HepG2 (cell line): Measurements from ENCODE around the gene LHPP. TPM values are rescaled to one million over a fixed set of nuclear protein-coding genes. Genes with fewer than 3 reads are reported as not detected.

Experiments used
- ARID2 ChIP-seq: sonication (generic); formaldehyde crosslinking; IDR thresholded peaks from 2 replicates; pipeline ENCODE4 v1.8.1; 2022; ENCODE audit warnings: mild to moderate bottlenecking, missing genetic modification reagents, borderline replicate concordance
- ARID4A ChIP-seq: sonication (generic); formaldehyde crosslinking; IDR thresholded peaks from 2 replicates; pipeline ENCODE4 v1.5.0; 2020; ENCODE audit warnings: mild to moderate bottlenecking, missing genetic modification reagents, borderline replicate concordance
- ATF7 ChIP-seq, 2 experiments: fragments of 450-650 bp in 1 of 2; sonication (generic) in 1 of 2; formaldehyde crosslinking in 1 of 2; IDR thresholded peaks; 2 replicates each; pipeline versions ENCODE4 v1.4.0 to v1.6.1; 2016 to 2020; ENCODE audit warnings: antibody characterized with exemption in 1 of 2, mild to moderate bottlenecking in 1 of 2, missing genetic modification reagents in 1 of 2
- KAT2B ChIP-seq: fragments of 150-350 bp; IDR thresholded peaks from 2 replicates; pipeline ENCODE4 v1.6.1; 2014; ENCODE audit warnings: low read depth, low read length, borderline replicate concordance
- MAZ ChIP-seq, 2 experiments: sonication (generic) in 1 of 2; formaldehyde crosslinking in 1 of 2; IDR thresholded peaks; 2 replicates each; pipeline versions ENCODE4 v1.5.0 to v1.6.1; 2012 to 2020; ENCODE audit warnings: low read depth in 2 of 2, mild to moderate bottlenecking in 2 of 2, borderline replicate concordance in 1 of 2, improper control_type of control experiment in 1 of 2, low read length in 1 of 2, missing genetic modification reagents in 1 of 2, moderate library complexity in 1 of 2
- SALL1 ChIP-seq: sonication (generic); formaldehyde crosslinking; IDR thresholded peaks from 2 replicates; pipeline ENCODE4 v1.8.0; 2022; ENCODE audit warnings: mild to moderate bottlenecking, missing genetic modification reagents
- SOX6 ChIP-seq, 2 experiments: fragments of 450-650 bp in 1 of 2; sonication (generic) in 1 of 2; formaldehyde crosslinking in 1 of 2; IDR thresholded peaks; 2 replicates each; pipeline versions ENCODE4 v1.4.0 to v1.6.1; 2017 to 2020; ENCODE audit warnings: antibody characterized with exemption in 1 of 2, mild to moderate bottlenecking in 1 of 2, missing genetic modification reagents in 1 of 2
- ZMAT3 ChIP-seq: sonication (generic); formaldehyde crosslinking; conservative IDR thresholded peaks from 2 replicates; pipeline ENCODE4 v1.7.0; 2021; ENCODE audit warnings: missing genetic modification reagents
- ZMYM4 ChIP-seq: sonication (generic); formaldehyde crosslinking; IDR thresholded peaks from 2 replicates; pipeline ENCODE4 v1.8.1; 2023; ENCODE audit warnings: mild to moderate bottlenecking, missing genetic modification reagents
- ZNF430 ChIP-seq: sonication (generic); formaldehyde crosslinking; IDR thresholded peaks from 2 replicates; pipeline ENCODE4 v1.9.0; 2021; ENCODE audit warnings: mild to moderate bottlenecking, missing genetic modification reagents
- ZNF512 ChIP-seq: sonication (generic); formaldehyde crosslinking; IDR thresholded peaks from 2 replicates; pipeline ENCODE4 v1.4.0; 2020; ENCODE audit warnings: mild to moderate bottlenecking, missing genetic modification reagents
- ZNF512B ChIP-seq: sonication (generic); formaldehyde crosslinking; IDR thresholded peaks from 2 replicates; pipeline ENCODE4 v1.5.1; 2020; ENCODE audit warnings: missing genetic modification reagents, mild to moderate bottlenecking, borderline replicate concordance
- ZNF687 ChIP-seq: sonication (generic); formaldehyde crosslinking; IDR thresholded peaks from 2 replicates; pipeline ENCODE4 v1.5.1; 2020; ENCODE audit warnings: mild to moderate bottlenecking, missing genetic modification reagents, moderate library complexity
- ZNF746 ChIP-seq: sonication (generic); formaldehyde crosslinking; IDR thresholded peaks from 2 replicates; pipeline ENCODE4 v1.8.0; 2022; ENCODE audit warnings: mild to moderate bottlenecking, missing genetic modification reagents
- polyA plus RNA-seq, 8 experiments: library from polyadenylated mRNA; depleted of rRNA in 3 of 8; stranded (reverse) in 7 of 8; unstranded in 1 of 8; fragments of >200 nt; fragmentation: Illumina TruSeq in 4 of 8; extraction: Trizol in 4 of 8; gene quantifications; 2 replicates each; pipeline versions ENCODE4 v1.2.1 to v1.2.3, GENCODE V29; 2011 to 2016; ENCODE audit warnings: low read depth in 4 of 8, missing spikeins in 1 of 8, mixed read lengths in 1 of 8; ENCODE audit not compliant: insufficient read depth in 1 of 8
- total RNA-seq, 5 experiments: library from RNA; depleted of rRNA; stranded (reverse); fragments of >200 nt; fragmentation: Illumina TruSeq; extraction: Trizol; gene quantifications; 2 replicates each; pipeline ENCODE4 v1.2.3, GENCODE V29; 2016; ENCODE audit warnings: low read depth in 1 of 5

Gene LHPP
- total and polyA plus RNA-seq, 2 of the 13 experiments (the other 11 are each of a cell fraction or from before 2014, with no cell fraction given): 5.2 to 13.1 TPM

- TF ChIP-seq ZNF687 (peak; percentile 58), ZMAT3 (CRISPR knock-in tag) (0 out of 2 replicates have a peak, but pooled peaks have one; percentile 33), MAZ (IDR thresholded peaks at IDR 0.05; ENCODE audit: borderline replicate concordance, low read depth, low read length) (peak; percentile 27; the same call in 1 of the 2 replicates), MAZ (CRISPR knock-in tag; IDR thresholded peaks at IDR 0.05; ENCODE audit: low read depth) (peak; percentile 36; the same call in 1 of the 2 replicates), ARID4A (peak; percentile 62; the same call in 1 of the 2 replicates), KAT2B (no peak), ARID2 (CRISPR knock-in tag) (no peak), ZNF430 (CRISPR knock-in tag) (0 out of 2 replicates have a peak, but pooled peaks have one; percentile 46), ATF7 (IDR thresholded peaks at IDR 0.05) (no peak), ATF7 (CRISPR knock-in tag; IDR thresholded peaks at IDR 0.05) (no peak), ZNF746 (no peak), ZNF512 (CRISPR knock-in tag) (no peak), SALL1 (CRISPR knock-in tag) (0 out of 2 replicates have a peak, but pooled peaks have one; percentile 11), ZMYM4 (CRISPR knock-in tag) (no peak), ZNF512B (peak; percentile 56; the same call in 1 of the 2 replicates), SOX6 (IDR thresholded peaks at IDR 0.05) (no peak), SOX6 (CRISPR knock-in tag; IDR thresholded peaks at IDR 0.05) (peak; percentile 45)
These were observed 127.9 kb downstream of the LHPP start (continued) for GRCh38 chr10:124589491-124590041.
